Common myeloid progenitor, CD34-positive (primary cell): ENCODE data around the gene GPR142.

Experiments
- CTCF ChIA-PET: fragments of 350-600 bp; sonication (Branson Sonifier 250); formaldehyde crosslinking; loops from one replicate; lab custom pipeline; 2021; ENCODE audit warnings: antibody characterized with exemption; lab: Charles Lee
- POLR2A ChIA-PET: fragments of 350-600 bp; sonication (Branson Sonifier 250); formaldehyde crosslinking; loops from one replicate; lab custom pipeline; 2021; ENCODE audit warnings: antibody characterized with exemption; lab: Charles Lee
- DNase-seq, 3 donors: peaks; one replicate each; pipeline versions ENCODE4 v3.0.0 to v3.0.0-alpha.2; 2013
- H3K27ac ChIP-seq, 2 experiments: 1 replicate in 1 of 2; 2 replicates in 1 of 2; pipeline ENCODE4 v1.7.0; 2013; ENCODE audit warnings: inconsistent platforms in 2 of 2, low read length in 2 of 2, mild to moderate bottlenecking in 2 of 2, low read depth in 1 of 2, moderate library complexity in 1 of 2; ENCODE audit not compliant: severe bottlenecking in 2 of 2, insufficient read depth in 1 of 2, poor library complexity in 1 of 2
- H3K27me3 ChIP-seq, 5 experiments: replicated peaks in 2 of 5; 1 replicate in 3 of 5; 2 replicates in 2 of 5; pipeline versions ENCODE4 v1.6.1 to v1.7.0; 2013; ENCODE audit warnings: low read length in 4 of 5, mild to moderate bottlenecking in 2 of 5, moderate library complexity in 2 of 5, inconsistent platforms in 1 of 5; ENCODE audit not compliant: insufficient read depth in 5 of 5, control insufficient read depth in 4 of 5
- H3K36me3 ChIP-seq, 4 experiments: 1 replicate in 2 of 4; 2 replicates in 2 of 4; pipeline versions ENCODE4 v1.6.1 to v1.7.0; 2013; ENCODE audit warnings: low read length in 3 of 4, control low read depth in 1 of 4, mild to moderate bottlenecking in 1 of 4; ENCODE audit not compliant: control insufficient read depth in 4 of 4, insufficient read depth in 4 of 4
- H3K4me1 ChIP-seq, 4 experiments: 1 replicate in 3 of 4; 2 replicates in 1 of 4; pipeline versions ENCODE4 v1.6.1 to v1.7.1; 2013; ENCODE audit warnings: low read length in 3 of 4, mild to moderate bottlenecking in 3 of 4, control low read depth in 1 of 4, inconsistent platforms in 1 of 4, moderate library complexity in 1 of 4; ENCODE audit not compliant: control insufficient read depth in 4 of 4, insufficient read depth in 4 of 4; ENCODE audit errors: control extremely low read depth in 1 of 4
- H3K4me3 ChIP-seq, 7 experiments: 1 replicate in 4 of 7; 2 replicates in 3 of 7; pipeline versions ENCODE4 v1.5.1 to v1.7.0; 2013; ENCODE audit warnings: mild to moderate bottlenecking in 7 of 7, low read length in 6 of 7, moderate library complexity in 6 of 7, inconsistent platforms in 2 of 7, low read depth in 2 of 7, control low read depth in 1 of 7; ENCODE audit not compliant: insufficient read depth in 4 of 7, control insufficient read depth in 1 of 7; ENCODE audit errors: extremely low read depth in 1 of 7
- H3K9me3 ChIP-seq, 5 experiments: 1 replicate in 4 of 5; 2 replicates in 1 of 5; pipeline versions ENCODE4 v1.6.1 to v1.7.1; 2013; ENCODE audit warnings: low read length in 4 of 5, mild to moderate bottlenecking in 2 of 5, inconsistent platforms in 1 of 5, low read depth in 1 of 5, moderate library complexity in 1 of 5; ENCODE audit not compliant: control insufficient read depth in 4 of 5, insufficient read depth in 2 of 5; ENCODE audit errors: control extremely low read depth in 1 of 5
- WGBS: methylation state at CpG from one replicate; pipeline ENCODE4 v1.1.5; 2013; ENCODE audit not compliant: insufficient coverage; 5-methylcytosine and 5-hydroxymethylcytosine counted together

Gene GPR142

DNA sequence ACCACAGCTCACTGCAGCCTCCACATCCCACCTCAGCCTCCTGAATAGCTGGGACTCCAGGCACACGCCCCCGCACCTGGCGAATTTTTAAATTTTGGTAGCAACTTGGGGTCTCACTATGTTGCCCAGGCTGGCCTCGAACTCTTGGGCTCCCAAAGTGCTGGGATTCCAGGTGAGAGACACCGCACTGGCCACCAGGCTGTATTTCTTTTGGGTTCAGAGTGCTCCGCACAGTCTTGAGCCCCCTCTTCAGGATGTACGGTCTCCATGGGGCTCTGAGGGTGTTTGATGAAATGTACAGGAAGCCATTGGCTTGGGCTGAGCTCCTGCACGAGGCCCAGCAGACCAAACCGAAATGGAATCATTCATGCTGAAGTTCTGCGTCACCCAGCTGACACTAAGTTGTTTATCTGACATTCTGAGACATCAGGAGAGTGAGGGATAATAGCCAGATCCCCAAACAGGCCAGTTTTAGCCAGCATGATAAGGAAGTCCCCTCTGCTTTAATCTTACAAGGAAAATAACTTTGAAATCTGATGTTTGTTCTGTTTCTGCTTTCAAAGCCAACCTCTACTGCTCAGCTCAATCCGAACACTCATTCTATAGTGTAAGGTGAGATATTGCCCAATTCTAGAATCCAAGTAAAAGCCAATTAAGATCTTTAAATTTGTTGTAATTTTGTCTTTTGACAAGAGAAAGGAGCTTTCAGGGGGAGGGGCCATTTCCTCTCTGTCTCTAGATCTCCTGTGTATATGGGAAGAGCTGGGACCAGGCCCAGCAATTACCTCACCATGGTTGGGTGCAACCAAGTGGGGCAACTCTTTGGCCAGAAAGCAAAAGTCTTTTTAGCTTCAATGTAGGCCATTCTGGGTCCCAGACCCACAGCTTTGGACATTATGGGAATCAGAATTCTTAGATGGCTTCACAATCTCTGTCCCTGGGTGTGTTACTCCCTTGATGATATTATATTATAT lies 23.7 kb downstream of the GPR142 start:
- 88% methylated on average over 8 of the region's 11 CpGs for WGBS
- CTCF ChIA-PET = interaction anchor here (0.8 to 2.1 kb wide), 11 partner anchors 10 to 119 kb away, joined by 3 to 8 read pairs (median 4); no protein-coding TSS in a partner anchor

DNA sequence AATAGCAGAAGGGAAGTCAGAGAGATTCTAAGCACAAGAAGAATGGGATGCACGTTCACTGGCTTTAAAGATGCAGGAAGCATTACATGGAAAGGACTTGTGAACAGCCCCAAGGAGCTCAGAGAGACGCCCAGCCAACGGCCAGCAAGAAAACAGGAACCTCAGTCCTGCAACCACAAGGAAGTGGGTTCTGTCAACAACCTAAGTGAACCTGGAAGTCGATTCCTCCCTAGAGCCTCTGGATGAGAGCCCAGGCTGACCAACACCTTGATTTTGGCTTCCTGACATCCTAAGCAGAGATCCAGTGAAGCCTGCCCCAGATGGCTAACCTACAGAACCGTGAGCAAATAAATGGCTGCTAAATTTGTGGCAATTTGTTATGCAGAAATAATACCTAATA lies 24.5 kb downstream of the GPR142 start:
- DNase-seq = peak in 2 of 3 donors; percentile 47 to 53
- peaks cover 0 to 18% (median 7%) of the 10 kb centered on the region in 4 experiments for H3K4me1 ChIP-seq
- H3K27ac ChIP-seq = no peak overlapping the region
- 6% methylated on average over 2 of the region's 5 CpGs for WGBS
- H3K36me3 ChIP-seq = no peaks in the 10 kb centered on the region
- no peaks in the 10 kb centered on the region for H3K27me3 ChIP-seq
- peaks cover 0 to 2% (median 0%) of the 10 kb centered on the region in 5 experiments for H3K9me3 ChIP-seq
- CTCF ChIA-PET = interaction anchor here (0.7 to 2.1 kb wide), 11 partner anchors 11 to 118 kb away, joined by 3 to 8 read pairs (median 4); no protein-coding TSS in a partner anchor
- H3K4me3 ChIP-seq = no peak overlapping the region
- POLR2A ChIA-PET = no interaction called here

More for the DNA sequence above, 23.7 kb downstream of the GPR142 start:
- Histone ChIP-seq H3K27ac (no peak overlapping the region), H3K4me1 (peaks cover 0 to 18% (median 11%) of the 10 kb centered on the region in 4 experiments), H3K27me3 (no peaks in the 10 kb centered on the region), H3K36me3 (no peaks in the 10 kb centered on the region), H3K9me3 (peaks cover 0 to 2% (median 0%) of the 10 kb centered on the region in 5 experiments), H3K4me3 (no peak overlapping the region)
- POLR2A ChIA-PET = no interaction called here
- no peak for DNase-seq

DNA sequence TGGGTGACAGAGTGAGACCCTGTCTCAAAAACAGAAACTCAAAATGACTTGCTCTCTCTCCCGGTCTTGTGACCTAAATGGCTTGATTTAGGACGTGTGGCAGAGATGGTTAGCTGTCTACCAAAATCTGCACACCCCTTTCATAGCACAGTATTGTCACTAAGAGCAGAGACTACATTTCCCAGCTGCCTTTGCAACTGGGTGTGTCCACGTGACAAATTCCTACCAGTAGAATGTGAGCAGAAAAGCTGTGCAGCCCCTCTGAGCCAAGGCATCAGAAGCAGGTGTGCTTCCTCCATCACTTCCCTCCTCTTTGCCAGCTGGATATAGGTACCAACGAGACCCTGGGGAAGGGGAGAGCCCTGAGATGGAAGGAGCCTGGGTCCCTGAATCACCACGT lies 25.5 kb downstream of the GPR142 start:
- Histone ChIP-seq H3K27ac (no peak overlapping the region), H3K4me1 (peaks cover 0 to 18% (median 6%) of the 10 kb centered on the region in 4 experiments), H3K4me3 (no peak overlapping the region), H3K9me3 (peaks cover 0 to 2% (median 0%) of the 10 kb centered on the region in 5 experiments), H3K36me3 (no peaks in the 10 kb centered on the region), H3K27me3 (no peaks in the 10 kb centered on the region)
- ChIA-PET POLR2A (no interaction called here), CTCF (interaction anchor here (0.7 to 1.5 kb wide), 5 partner anchors 10 to 103 kb away, joined by 3 to 4 read pairs (median 3); no protein-coding TSS in a partner anchor)
- 95% methylated on average over 2 of the region's 5 CpGs for WGBS
- no peak for DNase-seq

DNA sequence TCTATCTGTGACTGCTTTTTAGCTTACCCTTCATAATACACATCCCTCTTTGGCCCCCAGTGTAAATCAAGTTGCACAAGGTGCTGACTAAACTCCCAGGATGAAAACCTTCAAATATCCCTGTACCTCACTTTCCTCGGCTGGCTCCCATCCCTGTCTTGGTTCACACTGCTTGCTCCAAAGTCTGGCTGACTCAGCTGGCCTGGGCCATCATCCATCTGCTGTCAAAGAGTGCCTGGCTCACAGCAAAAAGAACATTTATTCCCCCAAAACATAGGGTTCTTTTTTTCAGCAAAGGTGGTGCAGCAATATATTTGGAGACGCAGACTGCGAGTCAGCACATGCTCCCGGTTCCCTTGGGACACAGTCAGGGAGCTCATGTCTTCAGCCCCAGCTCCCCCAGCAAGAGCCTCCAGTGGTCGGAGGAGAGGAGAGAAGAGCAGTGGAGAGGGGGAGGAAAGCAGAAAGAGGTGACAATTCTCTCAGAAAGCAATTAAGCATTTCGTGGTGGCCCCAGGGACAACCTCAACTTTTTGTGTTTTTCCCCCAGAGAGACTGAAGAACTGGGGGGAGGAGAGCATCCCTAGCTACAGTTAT lies 26.1 kb downstream of the GPR142 start:
- Histone ChIP-seq H3K36me3 (no peaks in the 10 kb centered on the region), H3K27me3 (no peaks in the 10 kb centered on the region), H3K4me1 (peaks cover 0 to 18% (median 6%) of the 10 kb centered on the region in 4 experiments), H3K9me3 (peaks cover 0 to 2% (median 0%) of the 10 kb centered on the region in 5 experiments), H3K4me3 (no peak overlapping the region), H3K27ac (no peak overlapping the region)
- CTCF ChIA-PET = interaction anchor here (0.8 to 1.5 kb wide), 8 partner anchors 10 to 99 kb away, joined by 3 to 4 read pairs (median 3); no protein-coding TSS in a partner anchor
- DNase-seq = no peak
- WGBS = 88% methylated on average over 4 of the region's 6 CpGs
- POLR2A ChIA-PET = no interaction called here

DNA sequence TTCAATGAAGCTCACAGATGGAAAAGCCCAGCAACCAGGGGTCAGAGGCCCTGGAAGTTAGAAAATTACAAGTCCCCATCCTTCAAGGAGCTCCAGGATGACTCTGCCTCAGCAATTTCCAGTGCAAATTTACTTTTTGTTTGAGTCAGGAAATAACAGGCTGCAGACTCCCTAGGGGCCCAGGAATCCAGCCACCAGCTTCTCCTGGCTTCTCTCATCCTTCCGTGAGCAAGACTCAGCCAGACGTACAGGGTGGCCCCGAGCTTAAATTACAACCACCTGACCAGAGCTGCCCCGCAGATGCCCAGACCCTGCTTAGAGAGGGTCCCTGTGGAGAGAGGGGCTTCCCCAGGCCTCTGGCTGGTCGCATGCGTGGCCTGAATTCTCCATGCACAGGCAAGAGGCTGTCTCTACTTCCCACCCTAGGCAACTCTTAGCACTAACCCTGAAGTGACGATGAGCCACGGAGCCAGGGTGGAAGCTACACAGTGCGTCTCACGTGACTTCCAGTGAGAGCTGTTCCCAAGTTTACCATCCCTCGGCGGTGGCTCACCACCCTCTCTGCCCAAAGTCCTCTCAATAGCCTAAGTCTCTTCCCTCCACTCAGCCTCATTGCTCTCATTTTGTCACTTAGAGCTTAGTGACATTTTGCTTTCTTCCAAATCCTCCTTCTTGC lies 27.1 kb downstream of the GPR142 start:
- Histone ChIP-seq H3K27ac (no peak overlapping the region), H3K9me3 (peaks cover 0 to 2% (median 0%) of the 10 kb centered on the region in 5 experiments), H3K27me3 (no peaks in the 10 kb centered on the region), H3K4me3 (no peak overlapping the region), H3K4me1 (peaks cover 0 to 18% (median 6%) of the 10 kb centered on the region in 4 experiments), H3K36me3 (no peaks in the 10 kb centered on the region)
- no peak for DNase-seq
- ChIA-PET POLR2A (no interaction called here), CTCF (interaction anchor here (0.5 to 2.0 kb wide), 7 partner anchors 12 to 98 kb away, joined by 3 to 6 read pairs (median 3); no protein-coding TSS in a partner anchor)
- 92% methylated on average over 9 of the region's 12 CpGs for WGBS

DNA sequence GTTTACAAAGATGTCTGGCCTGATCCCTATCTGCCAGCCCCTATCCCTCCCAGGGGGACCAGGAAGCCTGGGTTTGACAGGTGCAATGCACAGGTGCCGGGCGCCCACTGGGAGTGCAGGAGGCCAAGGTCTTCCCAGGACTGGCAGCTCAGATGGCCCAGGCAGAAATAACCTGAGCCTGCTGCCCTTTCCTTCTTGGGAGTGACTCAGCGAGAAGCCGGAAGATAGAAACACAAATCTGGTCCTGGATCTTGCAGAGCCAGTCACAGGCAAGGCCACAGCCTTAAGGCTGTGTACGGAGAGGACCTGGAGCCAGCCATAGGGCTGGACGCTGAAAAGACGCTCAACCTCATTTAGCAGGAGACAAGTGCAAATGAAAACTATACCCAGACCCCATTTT lies 27.7 kb downstream of the GPR142 start:
- Histone ChIP-seq H3K36me3 (no peaks in the 10 kb centered on the region), H3K4me1 (peaks cover 0 to 18% (median 6%) of the 10 kb centered on the region in 4 experiments), H3K4me3 (no peak overlapping the region), H3K27me3 (no peaks in the 10 kb centered on the region), H3K9me3 (peaks cover 0 to 2% (median 0%) of the 10 kb centered on the region in 5 experiments), H3K27ac (no peak overlapping the region)
- CTCF ChIA-PET = interaction anchor here (1.2 to 2.0 kb wide), 3 partner anchors 15 to 97 kb away, joined by 3 to 6 read pairs (median 3); no protein-coding TSS in a partner anchor
- POLR2A ChIA-PET = no interaction called here
- 86% methylated on average over 7 of the region's 7 CpGs for WGBS
- DNase-seq = peak in 1 of 3 donors; percentile 11
